BJ (cell line): ENCODE data around the gene PET100. TPM values are rescaled to one million over a fixed set of nuclear protein-coding genes. Genes with fewer than 3 reads are reported as not detected.

ENCODE experiments used
- CTCF ChIA-PET: fragments of 350-600 bp; formaldehyde crosslinking; extraction: SDS; loops from one replicate; lab custom pipeline; 2021; ENCODE audit warnings: antibody characterized with exemption, inconsistent platforms; lab: Yijun Ruan, JAX
- POLR2A ChIA-PET: fragments of 300-600 bp; sonication (Branson Sonifier 250); formaldehyde crosslinking; extraction: SDS; loops from one replicate; lab custom pipeline; 2021; ENCODE audit warnings: antibody characterized with exemption; lab: Charles Lee
- DNase-seq: peaks from one replicate; pipeline ENCODE4 v3.0.0-alpha.2; 2011; ENCODE audit warnings: low read depth
- H3K27me3 ChIP-seq: 2 replicates; pipeline ENCODE4 v1.6.0; 2011; ENCODE audit warnings: low read length; ENCODE audit not compliant: control insufficient read depth, insufficient read depth
- H3K36me3 ChIP-seq: 2 replicates; pipeline ENCODE4 v1.5.1; 2011; ENCODE audit warnings: low read length; ENCODE audit not compliant: control insufficient read depth, insufficient read depth
- H3K4me3 ChIP-seq: 2 replicates; pipeline ENCODE4 v1.5.1; 2011; ENCODE audit warnings: low read depth, mild to moderate bottlenecking, control low read depth, low read length
- polyA plus RNA-seq: library from polyadenylated mRNA; depleted of rRNA; stranded (reverse); fragments of >200 nt; gene quantifications from 2 replicates; pipeline ENCODE4 v1.2.3, GENCODE V29; 2011
- TF ChIP-seq, protein P1 (sequence below): IDR thresholded peaks from 2 replicates; pipeline ENCODE4 v1.5.1; 2011; ENCODE audit warnings: low read depth, mild to moderate bottlenecking, control low read depth, inconsistent platforms, low read length, moderate library complexity; ENCODE audit not compliant: insufficient read depth

Gene PET100
- polyA plus RNA-seq, 1 experiment: 8.9 TPM

DNA sequence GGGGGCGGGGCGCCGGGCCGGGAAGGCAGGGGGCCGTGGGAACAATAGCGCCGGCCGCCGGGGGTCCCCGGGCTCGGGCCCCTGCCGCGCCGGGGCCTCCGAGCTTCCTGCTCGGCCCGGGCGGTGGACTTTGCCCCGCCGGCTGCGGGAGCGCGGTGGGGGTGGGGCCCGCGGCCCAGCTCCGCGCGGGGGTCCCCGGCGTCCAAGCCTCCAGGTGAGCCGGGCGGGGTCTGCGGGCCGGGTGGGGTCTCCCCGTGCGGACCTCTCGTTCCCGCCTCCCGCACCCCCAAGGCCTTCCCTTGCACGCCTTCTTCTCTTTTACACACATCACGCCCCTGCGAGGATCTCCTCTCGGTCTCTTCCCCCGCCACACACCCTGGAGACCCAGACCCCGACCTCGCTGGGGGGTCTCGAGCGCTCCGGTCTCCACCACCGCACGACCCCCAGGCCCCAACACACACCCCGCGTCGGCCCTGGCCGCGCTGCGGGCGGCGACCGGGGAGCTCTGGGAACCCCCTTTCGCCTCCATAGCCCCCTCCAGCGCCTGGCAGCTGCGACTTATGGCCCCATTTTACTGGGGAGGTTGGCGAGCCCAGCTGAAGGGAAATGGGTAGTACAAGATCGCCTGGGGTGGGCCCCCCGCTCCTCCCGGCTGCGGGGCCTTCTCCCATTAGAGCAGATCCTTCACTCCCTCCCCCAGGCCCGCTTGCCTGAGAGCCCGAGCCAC, 33.2 kb upstream of the PET100 start:
- Histone ChIP-seq H3K4me3 (no peak overlapping the region), H3K36me3 (no peaks in the 10 kb centered on the region), H3K27me3 (peaks cover 13% of the 10 kb centered on the region)
- DNase-seq: no peak
- TF ChIP-seq, protein P1, sequence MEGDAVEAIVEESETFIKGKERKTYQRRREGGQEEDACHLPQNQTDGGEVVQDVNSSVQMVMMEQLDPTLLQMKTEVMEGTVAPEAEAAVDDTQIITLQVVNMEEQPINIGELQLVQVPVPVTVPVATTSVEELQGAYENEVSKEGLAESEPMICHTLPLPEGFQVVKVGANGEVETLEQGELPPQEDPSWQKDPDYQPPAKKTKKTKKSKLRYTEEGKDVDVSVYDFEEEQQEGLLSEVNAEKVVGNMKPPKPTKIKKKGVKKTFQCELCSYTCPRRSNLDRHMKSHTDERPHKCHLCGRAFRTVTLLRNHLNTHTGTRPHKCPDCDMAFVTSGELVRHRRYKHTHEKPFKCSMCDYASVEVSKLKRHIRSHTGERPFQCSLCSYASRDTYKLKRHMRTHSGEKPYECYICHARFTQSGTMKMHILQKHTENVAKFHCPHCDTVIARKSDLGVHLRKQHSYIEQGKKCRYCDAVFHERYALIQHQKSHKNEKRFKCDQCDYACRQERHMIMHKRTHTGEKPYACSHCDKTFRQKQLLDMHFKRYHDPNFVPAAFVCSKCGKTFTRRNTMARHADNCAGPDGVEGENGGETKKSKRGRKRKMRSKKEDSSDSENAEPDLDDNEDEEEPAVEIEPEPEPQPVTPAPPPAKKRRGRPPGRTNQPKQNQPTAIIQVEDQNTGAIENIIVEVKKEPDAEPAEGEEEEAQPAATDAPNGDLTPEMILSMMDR: no peak
- CTCF ChIA-PET: interaction anchor here (1.2 kb wide), 1 partner anchor 203 kb away, joined by 4 read pairs; no protein-coding TSS in a partner anchor
- POLR2A ChIA-PET: no interaction called here

DNA sequence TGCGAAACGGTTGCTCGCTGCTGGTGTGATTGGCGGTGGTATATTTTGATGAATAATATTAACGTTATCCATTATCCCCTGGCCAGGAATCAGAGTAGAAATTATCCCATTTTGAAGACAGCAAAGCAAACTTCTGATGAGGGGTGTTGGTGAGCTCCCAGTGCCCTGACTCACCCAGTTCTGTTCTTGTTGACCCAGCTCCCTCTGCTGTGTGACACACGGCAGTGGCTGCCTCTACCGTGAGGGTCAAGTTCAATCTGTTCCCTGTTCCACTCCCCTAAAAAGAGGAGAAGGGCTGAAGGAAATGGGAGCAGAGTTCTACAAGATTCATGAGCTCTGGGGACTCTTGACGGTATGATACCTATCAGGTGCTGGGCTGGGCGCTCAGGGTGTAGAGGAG, 31.9 kb upstream of the PET100 start:
- H3K36me3 ChIP-seq: no peaks in the 10 kb centered on the region
- no peak for DNase-seq
- H3K27me3 ChIP-seq: peaks cover 13% of the 10 kb centered on the region
- H3K4me3 ChIP-seq: no peak overlapping the region
- ChIA-PET POLR2A (no interaction called here), CTCF (interaction anchor here (0.6 to 1.2 kb wide), 3 partner anchors 14 to 202 kb away, joined by 3 to 4 read pairs (median 3); no protein-coding TSS in a partner anchor)
- TF ChIP-seq, protein P1: no peak

DNA sequence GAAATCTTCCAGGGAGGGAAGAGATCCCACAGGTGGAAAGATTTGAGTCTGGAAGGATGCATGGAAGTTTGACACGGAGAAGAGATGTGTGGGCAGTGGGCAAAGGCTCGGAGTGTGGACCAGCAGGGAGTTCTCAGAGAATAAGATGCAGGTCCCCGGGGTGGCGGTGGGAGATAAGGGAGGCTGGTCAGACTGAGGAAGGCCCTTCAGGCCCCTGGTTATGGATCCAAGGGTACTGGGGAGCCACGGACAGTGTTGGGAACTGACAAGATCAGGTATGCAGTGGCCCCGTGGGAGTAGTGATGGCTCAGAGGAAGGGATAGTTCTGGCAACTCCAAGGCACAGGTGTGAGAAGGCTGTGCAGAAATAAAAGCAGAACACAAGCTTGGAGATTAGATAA, 31.4 kb upstream of the PET100 start:
- TF ChIP-seq, protein P1: no peak
- ChIA-PET POLR2A (no interaction called here), CTCF (interaction anchor here (0.6 to 1.2 kb wide), 2 partner anchors 14 to 56 kb away, joined by 3 read pairs; no protein-coding TSS in a partner anchor)
- peaks cover 13% of the 10 kb centered on the region for H3K27me3 ChIP-seq
- no peak for DNase-seq
- H3K36me3 ChIP-seq: no peaks in the 10 kb centered on the region
- H3K4me3 ChIP-seq: no peak overlapping the region

DNA sequence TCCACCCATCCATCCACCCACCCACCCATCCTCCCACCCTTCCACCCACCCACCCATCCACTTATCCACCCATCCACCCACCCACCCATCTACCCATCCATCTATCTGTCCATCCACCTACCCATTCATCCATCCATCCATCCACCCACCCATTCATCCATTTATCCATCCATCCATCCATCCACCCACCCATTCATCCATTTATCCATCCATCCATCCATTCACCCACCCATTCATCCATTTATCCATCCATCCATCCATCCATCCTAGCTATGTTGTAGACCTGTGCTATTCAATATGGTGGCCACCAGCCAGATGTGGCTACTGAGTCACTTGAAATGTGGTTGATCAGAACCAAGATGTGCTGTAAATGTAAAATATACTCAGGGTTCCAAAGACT, 28.9 kb upstream of the PET100 start:
- POLR2A ChIA-PET: no interaction called here
- no peak for DNase-seq

More for the DNA sequence above, 28.9 kb upstream of the PET100 start:
- H3K27me3 ChIP-seq: peaks cover 10% of the 10 kb centered on the region
- H3K4me3 ChIP-seq: no peak overlapping the region
- no peaks in the 10 kb centered on the region for H3K36me3 ChIP-seq
- CTCF ChIA-PET: no interaction called here
- TF ChIP-seq, protein P1: no peak
